GM12874 (cell line): ENCODE data around the gene FNDC3B.

Experiments used
- TF ChIP-seq, protein P1 (sequence below): IDR thresholded peaks from 2 replicates; pipeline ENCODE4 v1.5.1; 2011; ENCODE audit warnings: low read depth, mild to moderate bottlenecking, control low read depth, low read length, moderate library complexity; ENCODE audit not compliant: insufficient read depth

The FNDC3B gene

DNA sequence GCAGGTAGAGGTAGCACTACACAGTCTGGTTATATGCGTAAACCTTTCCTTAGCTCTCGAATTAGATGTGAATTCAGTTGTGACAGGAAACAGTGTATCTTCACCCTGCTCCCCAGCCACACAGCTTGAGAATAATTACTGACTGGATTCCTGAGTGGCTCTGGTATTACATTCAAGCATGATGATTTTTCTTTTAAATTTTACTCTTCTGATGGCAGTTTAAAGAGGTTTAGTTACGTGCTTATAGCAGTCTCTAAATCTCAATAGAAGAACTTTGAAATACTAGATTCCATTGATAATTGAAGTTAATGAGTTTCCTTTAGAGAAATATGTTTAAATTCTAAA is 98.8 kb downstream of the FNDC3B start:
- TF ChIP-seq, protein P1, sequence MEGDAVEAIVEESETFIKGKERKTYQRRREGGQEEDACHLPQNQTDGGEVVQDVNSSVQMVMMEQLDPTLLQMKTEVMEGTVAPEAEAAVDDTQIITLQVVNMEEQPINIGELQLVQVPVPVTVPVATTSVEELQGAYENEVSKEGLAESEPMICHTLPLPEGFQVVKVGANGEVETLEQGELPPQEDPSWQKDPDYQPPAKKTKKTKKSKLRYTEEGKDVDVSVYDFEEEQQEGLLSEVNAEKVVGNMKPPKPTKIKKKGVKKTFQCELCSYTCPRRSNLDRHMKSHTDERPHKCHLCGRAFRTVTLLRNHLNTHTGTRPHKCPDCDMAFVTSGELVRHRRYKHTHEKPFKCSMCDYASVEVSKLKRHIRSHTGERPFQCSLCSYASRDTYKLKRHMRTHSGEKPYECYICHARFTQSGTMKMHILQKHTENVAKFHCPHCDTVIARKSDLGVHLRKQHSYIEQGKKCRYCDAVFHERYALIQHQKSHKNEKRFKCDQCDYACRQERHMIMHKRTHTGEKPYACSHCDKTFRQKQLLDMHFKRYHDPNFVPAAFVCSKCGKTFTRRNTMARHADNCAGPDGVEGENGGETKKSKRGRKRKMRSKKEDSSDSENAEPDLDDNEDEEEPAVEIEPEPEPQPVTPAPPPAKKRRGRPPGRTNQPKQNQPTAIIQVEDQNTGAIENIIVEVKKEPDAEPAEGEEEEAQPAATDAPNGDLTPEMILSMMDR: no peak

DNA sequence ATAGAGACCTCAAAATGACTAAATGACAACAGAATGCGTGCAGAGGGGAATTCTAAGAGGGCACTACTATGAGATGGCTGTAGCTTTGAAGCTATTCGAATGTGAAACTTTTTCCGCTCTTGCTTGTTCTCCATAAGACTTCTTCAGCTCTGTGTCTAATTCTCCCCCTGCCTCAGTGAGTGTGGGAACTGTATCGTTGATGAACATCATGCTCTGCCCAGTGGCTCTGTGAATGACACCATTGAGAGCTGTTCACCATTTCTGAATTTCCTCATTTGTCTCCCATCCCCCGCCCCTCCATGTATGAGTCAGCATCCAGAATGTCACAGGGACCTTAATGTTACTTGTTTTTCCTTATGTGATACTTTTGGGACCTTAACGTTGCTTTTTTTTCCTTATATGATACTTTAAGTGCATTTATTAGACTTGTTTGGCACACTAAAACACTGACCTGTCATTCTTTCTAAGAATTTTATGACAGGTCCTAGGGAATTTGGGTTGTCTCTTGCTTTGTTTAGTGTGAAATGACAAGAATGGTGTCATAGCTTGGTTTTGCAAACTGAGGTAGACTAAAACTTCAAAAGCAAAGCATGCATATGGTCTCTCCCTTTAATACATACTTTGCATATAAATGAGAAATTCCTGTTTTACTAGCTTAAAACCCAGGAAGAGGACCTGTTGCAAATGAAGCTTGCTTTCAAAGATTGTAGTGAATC is 99.6 kb downstream of the FNDC3B start:
- TF ChIP-seq, protein P1: no peak

DNA sequence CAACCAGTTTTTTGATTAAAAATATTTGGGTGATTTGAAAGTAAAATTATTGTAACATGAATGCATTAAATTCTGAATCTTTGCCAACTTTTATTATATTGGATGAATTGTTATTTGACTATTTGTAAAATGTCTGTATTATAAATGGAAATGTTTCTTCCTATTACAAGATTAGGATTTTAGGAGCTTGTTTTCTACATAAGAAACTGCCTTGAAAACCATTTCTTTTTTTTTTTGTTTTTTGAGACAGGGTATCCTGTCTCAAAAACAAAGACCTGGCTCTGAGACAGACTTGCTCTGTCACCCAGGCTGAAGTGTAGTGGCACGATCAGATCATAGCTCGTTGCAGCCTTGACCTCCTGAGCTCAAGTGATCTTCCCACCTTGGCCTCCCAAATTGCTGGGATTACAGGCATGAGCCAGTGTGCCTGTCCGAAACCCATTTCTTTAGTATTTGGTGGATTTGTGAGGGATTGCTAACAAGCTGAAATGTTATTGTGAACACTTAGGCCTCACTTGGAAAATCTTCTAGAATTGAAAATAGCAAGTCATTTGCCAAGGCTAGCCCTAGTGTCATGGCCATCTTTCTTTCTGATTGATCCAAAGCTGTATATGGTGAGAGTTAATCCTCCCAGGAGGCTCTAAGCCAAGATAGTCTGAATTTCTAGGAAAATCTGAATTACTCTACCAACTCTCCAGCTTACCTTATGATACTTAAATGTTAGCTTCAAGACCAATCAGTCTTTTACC is 100.3 kb downstream of the FNDC3B start:
- TF ChIP-seq, protein P1: no peak

DNA sequence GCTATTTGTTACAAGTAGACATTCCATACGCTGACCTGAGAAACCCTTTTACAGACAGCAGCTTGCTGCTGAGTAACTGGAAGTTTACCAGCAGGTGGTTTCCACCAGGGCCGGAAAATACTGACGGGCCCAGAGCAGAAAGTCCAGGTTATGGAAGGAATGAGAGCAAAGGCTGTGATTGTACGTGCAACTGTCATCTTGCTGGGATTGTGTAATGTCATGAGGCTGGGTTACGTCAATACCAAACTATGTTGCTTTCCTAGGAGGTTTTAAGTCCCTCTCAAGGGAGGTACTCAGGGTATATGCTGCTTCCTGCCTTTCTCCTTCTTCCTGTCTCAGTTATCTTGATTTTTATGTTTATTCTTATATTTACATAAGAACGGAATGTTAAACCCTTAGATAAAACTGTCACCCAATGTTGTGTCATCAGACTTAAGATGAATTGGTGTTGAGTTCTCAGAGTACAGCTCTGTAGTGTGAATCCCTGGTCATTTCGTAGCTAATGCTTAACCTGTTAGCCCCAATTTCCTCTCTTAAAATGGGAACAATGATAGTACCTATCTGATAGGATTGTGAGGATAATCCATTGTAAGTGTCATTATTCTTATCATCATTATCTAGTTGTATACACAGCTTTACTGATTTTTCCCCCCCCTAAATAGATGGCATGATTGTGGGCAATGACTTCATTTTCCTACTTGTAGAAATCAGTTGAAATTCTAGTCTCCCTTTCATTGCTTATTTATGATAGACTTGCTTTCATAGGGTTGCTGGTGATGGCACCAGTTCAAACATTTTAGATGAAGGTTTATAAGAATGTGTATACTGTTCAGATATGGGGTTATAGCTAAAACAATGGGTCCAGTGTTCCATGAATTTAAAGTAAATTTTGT is 101.4 kb downstream of the FNDC3B start:
- TF ChIP-seq, protein P1: no peak

DNA sequence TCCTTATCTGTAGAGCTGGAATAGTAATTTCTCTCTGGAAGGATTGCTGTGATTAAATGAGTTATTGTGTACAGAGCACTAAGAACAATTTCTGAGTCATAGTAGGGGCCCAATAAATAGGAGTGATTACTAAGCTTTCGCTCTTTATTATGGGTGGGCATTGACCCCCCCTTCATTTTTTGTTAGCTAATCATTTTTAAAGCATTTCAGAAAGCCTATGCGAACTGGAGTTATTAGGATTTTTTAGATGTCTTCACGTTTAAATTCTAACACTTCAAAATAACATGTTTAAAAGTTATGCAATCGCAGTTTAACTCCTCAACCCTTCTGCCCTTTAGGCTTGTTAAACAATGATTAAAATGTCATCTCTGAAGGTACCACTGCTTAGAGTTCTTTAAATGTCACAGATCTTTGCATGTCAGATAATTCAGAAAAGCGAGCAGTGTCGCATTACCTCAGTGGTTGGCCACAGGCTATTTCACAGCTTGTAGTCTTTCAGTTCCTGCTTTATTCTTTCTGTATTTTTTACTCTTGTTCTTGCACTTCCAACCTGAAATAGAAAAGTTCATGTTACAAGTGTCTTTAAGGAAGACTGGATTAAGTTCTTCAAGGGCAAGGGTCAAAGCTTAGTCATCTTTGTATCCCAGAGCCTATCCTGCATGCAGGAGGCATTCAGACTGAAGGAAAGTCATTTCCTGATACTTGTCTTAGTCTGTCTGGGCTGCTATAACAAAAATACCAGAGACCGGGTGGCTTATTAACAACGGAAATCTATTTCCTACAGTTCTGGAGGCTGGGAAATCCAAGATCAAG is 102.9 kb downstream of the FNDC3B start:
- TF ChIP-seq, protein P1: no peak

DNA sequence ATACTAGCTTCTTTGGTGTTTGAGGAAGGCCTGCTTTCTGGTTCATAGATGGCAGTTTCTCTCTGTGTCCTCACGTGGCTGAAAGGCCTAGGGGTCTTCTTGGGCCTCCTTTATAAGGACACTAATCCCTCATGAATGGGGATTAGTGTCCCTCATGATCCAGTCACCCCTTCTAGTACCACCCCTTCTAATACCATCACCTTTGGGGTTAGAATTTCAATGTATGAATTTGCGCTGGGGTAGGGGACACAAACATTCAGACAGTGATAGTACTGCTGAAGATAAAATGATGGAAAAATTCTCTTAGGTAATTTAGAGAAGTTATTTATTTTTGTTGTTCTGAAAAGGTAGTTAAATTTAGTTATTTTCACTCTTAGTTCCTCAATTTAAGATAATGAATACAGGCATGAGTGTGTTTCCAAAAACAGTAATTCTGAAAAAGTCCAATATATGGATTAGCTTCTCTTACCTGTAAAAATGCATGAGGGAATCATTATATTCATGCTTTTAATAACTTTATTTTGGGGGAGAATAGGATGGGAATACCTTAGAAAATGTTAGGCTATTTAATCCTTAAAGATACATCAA is 103.6 kb downstream of the FNDC3B start:
- TF ChIP-seq, protein P1: no peak
